GM12878 (cell line): Measurements from ENCODE around the gene USP47. TPM values are rescaled to one million over a fixed set of nuclear protein-coding genes. Genes with fewer than 3 reads are reported as not detected.

Source experiments
- ATAC-seq: fragments of 200-7000 bp; cut with Tn5 transposase; 3 replicates; pipeline ENCODE4 v1.9.1; 2020; ENCODE audit warnings: mild to moderate bottlenecking, moderate library complexity
- BruUV-seq: library from RNA; stranded (reverse); fragments of 400-500 nt; replicated peaks from 2 replicates; lab custom pipeline; 2021; lab: Mats Ljungman, UMichigan
- CTCF ChIA-PET: fragments of 300-600 bp; sonication (Branson Sonifier 250); formaldehyde crosslinking; extraction: SDS; loops from one replicate; lab custom pipeline; 2021; ENCODE audit warnings: inconsistent platforms; lab: Yijun Ruan, JAX
- POLR2A ChIA-PET: fragments of 350-600 bp; formaldehyde crosslinking; extraction: SDS; loops from one replicate; lab custom pipeline; 2021; ENCODE audit warnings: inconsistent platforms; lab: Charles Lee
- RAD21 ChIA-PET: fragments of 300-600 bp; sonication (Branson Sonifier 250); formaldehyde crosslinking; loops from one replicate; lab custom pipeline; 2023; ENCODE audit warnings: antibody characterized with exemption; ENCODE audit not compliant: unreplicated experiment; lab: Charles Lee
- SMC1A ChIA-PET: fragments of 300-600 bp; sonication (Branson Sonifier 250); formaldehyde crosslinking; loops from one replicate; lab custom pipeline; 2023; ENCODE audit not compliant: unreplicated experiment, uncharacterized antibody; lab: Charles Lee
- DNase-seq: peaks from one replicate; pipeline ENCODE4 v3.0.0-alpha.2; 2011; ENCODE audit warnings: low read depth, low spot score
- FAIRE-seq: peaks from 3 replicates; lab custom pipeline; 2011; peaks lifted over from hg19 to GRCh38; lab: Jason Lieb, UNC
- H2AFZ ChIP-seq: 2 replicates; pipeline ENCODE4 v1.6.0; 2011; ENCODE audit warnings: low read depth, low read length, control low read depth; ENCODE audit not compliant: control insufficient read depth
- H3K27ac ChIP-seq: 2 replicates; pipeline ENCODE4 v1.5.1; 2011; ENCODE audit warnings: control low read depth; ENCODE audit not compliant: control insufficient read depth, insufficient read depth
- H3K27me3 ChIP-seq, 2 experiments: replicated peaks in 1 of 2; 2 replicates each; pipeline versions ENCODE4 v1.6.0 to v1.6.1; 2011; ENCODE audit warnings: low read length in 1 of 2; ENCODE audit not compliant: control insufficient read depth in 2 of 2, insufficient read depth in 2 of 2
- H3K36me3 ChIP-seq, 2 experiments: 2 replicates each; pipeline ENCODE4 v1.5.1; 2011; ENCODE audit warnings: low read length in 1 of 2; ENCODE audit not compliant: control insufficient read depth in 2 of 2, insufficient read depth in 2 of 2
- H3K4me1 ChIP-seq: 2 replicates; pipeline ENCODE4 v1.6.1; 2011; ENCODE audit warnings: mild to moderate bottlenecking, low read length, moderate library complexity, mixed read lengths; ENCODE audit not compliant: control insufficient read depth, insufficient read depth
- H3K4me2 ChIP-seq: 2 replicates; pipeline ENCODE4 v1.6.0; 2011; ENCODE audit warnings: control low read depth; ENCODE audit not compliant: control insufficient read depth, insufficient read depth
- H3K4me3 ChIP-seq: fragments of 200-600 bp; sonication (generic); 2 replicates; pipeline ENCODE4 v1.5.1; 2016
- H3K79me2 ChIP-seq: 2 replicates; pipeline ENCODE4 v1.6.0; 2011; ENCODE audit warnings: low read length; ENCODE audit not compliant: control insufficient read depth, insufficient read depth
- H3K9ac ChIP-seq: 2 replicates; pipeline ENCODE4 v1.8.0; 2011; ENCODE audit warnings: low read length, control low read depth, mixed read lengths; ENCODE audit not compliant: control insufficient read depth, insufficient read depth
- H3K9me3 ChIP-seq: replicated peaks from 3 replicates; pipeline ENCODE4 v1.5.1; 2011; ENCODE audit warnings: mild to moderate bottlenecking, low read length; ENCODE audit not compliant: control insufficient read depth, insufficient read depth
- H4K20me1 ChIP-seq: 2 replicates; pipeline ENCODE4 v1.6.0; 2011; ENCODE audit not compliant: control insufficient read depth, insufficient read depth
- BCL11A ChIP-seq: IDR thresholded peaks from 2 replicates; pipeline ENCODE4 v1.6.1; 2011; ENCODE audit warnings: low read depth, low read length
- BHLHE40 ChIP-seq, 2 experiments: fragments of 450-650 bp in 1 of 2; IDR thresholded peaks; 2 replicates each; pipeline ENCODE4 v1.6.1; 2011 to 2017; ENCODE audit warnings: low read depth in 2 of 2, borderline replicate concordance in 1 of 2, improper control_type of control experiment in 1 of 2, low read length in 1 of 2, mild to moderate bottlenecking in 1 of 2
- CHD2 ChIP-seq: IDR thresholded peaks from 2 replicates; pipeline ENCODE4 v1.6.1; 2011; ENCODE audit warnings: low read depth, low read length, improper control_type of control experiment, borderline replicate concordance
- EP300 ChIP-seq, 2 experiments: fragments of 150-350 bp in 1 of 2; IDR thresholded peaks; 2 replicates each; pipeline ENCODE4 v1.6.1; 2011 to 2012; ENCODE audit warnings: low read depth in 2 of 2, low read length in 2 of 2, borderline replicate concordance in 1 of 2, improper control_type of control experiment in 1 of 2, inconsistent platforms in 1 of 2; ENCODE audit not compliant: control insufficient read depth in 1 of 2
- FOXK2 ChIP-seq: fragments of 450-650 bp; IDR thresholded peaks from 2 replicates; pipeline ENCODE4 v1.6.1; 2017; ENCODE audit warnings: mild to moderate bottlenecking, moderate library complexity
- HCFC1 ChIP-seq: fragments of 150-350 bp; IDR thresholded peaks from 2 replicates; pipeline ENCODE4 v1.6.1; 2014; ENCODE audit warnings: low read length
- HDAC2 ChIP-seq: fragments of 200-600 bp; sonication (generic); IDR thresholded peaks from 2 replicates; pipeline ENCODE4 v1.6.1; 2017
- KDM1A ChIP-seq: fragments of 200-600 bp; sonication (generic); IDR thresholded peaks from 2 replicates; pipeline ENCODE4 v1.6.1; 2016; ENCODE audit warnings: borderline replicate concordance
- KLF5 ChIP-seq: fragments of 450-650 bp; IDR thresholded peaks from 2 replicates; pipeline ENCODE4 v1.6.1; 2014; ENCODE audit warnings: mild to moderate bottlenecking; ENCODE audit not compliant: partially characterized antibody
- LARP7 ChIP-seq: fragments of 450-650 bp; IDR thresholded peaks from 2 replicates; pipeline ENCODE4 v1.6.1; 2017; ENCODE audit warnings: mild to moderate bottlenecking
- NR2C1 ChIP-seq: fragments of 450-650 bp; IDR thresholded peaks from 2 replicates; pipeline ENCODE4 v1.6.1; 2017; ENCODE audit warnings: antibody characterized with exemption, mild to moderate bottlenecking, moderate library complexity
- NR2F1 ChIP-seq: fragments of 450-650 bp; conservative IDR thresholded peaks from 2 replicates; pipeline ENCODE4 v1.6.1; 2017; ENCODE audit warnings: mild to moderate bottlenecking
- PAX5 ChIP-seq: IDR thresholded peaks from 2 replicates; pipeline ENCODE4 v1.6.1; 2011; ENCODE audit warnings: low read depth, low read length, borderline replicate concordance
- REST ChIP-seq: IDR thresholded peaks from 2 replicates; pipeline ENCODE4 v1.6.1; 2012; ENCODE audit warnings: mild to moderate bottlenecking, low read depth, low read length
- WGBS: methylation state at CpG from one replicate; pipeline ENCODE4 v1.1.6; 2016; ENCODE audit warnings: low lambda C conversion rate; ENCODE audit not compliant: insufficient replicate concordance, insufficient coverage; ENCODE audit errors: missing lambda C conversion rate; 5-methylcytosine and 5-hydroxymethylcytosine counted together
- in situ Hi-C: fragments of 300-500 bp; cut with MboI; formaldehyde crosslinking; loops from 9 replicates; pipeline ENCODE4 v1.14.3; 2018; ENCODE audit warnings: mixed read lengths
- intact Hi-C: fragments of 100-400 bp; cut with micrococcal nuclease; formaldehyde crosslinking; loops from one replicate; pipeline ENCODE4 v1.14.2; 2022; ENCODE audit not compliant: unreplicated experiment
- polyA plus RNA-seq, 11 experiments: library from polyadenylated mRNA; depleted of rRNA in 4 of 11; unstranded in 6 of 11; stranded (reverse) in 5 of 11; fragments of >200 nt; fragmentation: Nextera tagmentation in 4 of 11; fragmentation: Illumina TruSeq in 1 of 11; extraction: Ambion mirVana in 4 of 11; extraction: Trizol in 1 of 11; gene quantifications; 1 replicate in 1 of 11; 2 replicates in 10 of 11; pipeline versions ENCODE4 v1.2.1 to v1.2.3, GENCODE V29; 2011 to 2016; ENCODE audit warnings: inconsistent platforms in 2 of 11, missing spikeins in 2 of 11, low read depth in 1 of 11
- total RNA-seq, 4 experiments: library from RNA; depleted of rRNA in 3 of 4; stranded (reverse); fragments of >200 nt in 3 of 4; fragmentation: Illumina TruSeq in 1 of 4; extraction: Trizol in 1 of 4; gene quantifications; 2 replicates each; pipeline versions ENCODE4 v1.2.1 to v1.2.3, GENCODE V29; 2013 to 2021
- TF ChIP-seq, protein P1 (sequence below): IDR thresholded peaks from 2 replicates; pipeline ENCODE4 v1.6.1; 2011; ENCODE audit warnings: mild to moderate bottlenecking, low read depth, low read length, moderate library complexity; ENCODE audit not compliant: insufficient replicate concordance

USP47 gene
- total and polyA plus RNA-seq, 10 of the 15 experiments (the other 5 are each of a cell fraction or from before 2014, with no cell fraction given) = 13.9 to 54.0 (median 31.6) TPM

DNA sequence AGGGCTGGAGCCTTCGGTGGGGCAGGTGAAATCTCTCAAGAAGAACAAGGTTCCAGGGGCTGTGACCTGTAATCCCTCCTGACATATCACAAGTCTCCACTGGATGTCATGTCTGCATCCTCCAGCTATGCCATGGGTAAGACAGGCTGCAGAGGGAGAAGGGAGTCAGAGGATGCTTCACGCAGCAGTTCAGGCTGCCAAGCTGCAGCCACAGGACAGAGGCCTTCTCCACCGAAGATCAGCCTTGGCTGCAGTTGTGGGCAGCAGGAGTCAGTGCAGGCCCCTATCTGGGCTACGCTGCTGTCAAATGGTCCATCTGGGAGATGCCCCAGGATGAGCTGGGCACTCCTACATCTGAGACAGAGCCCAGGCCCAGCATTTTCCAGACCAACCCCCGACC is 141.7 kb downstream of the USP47 start:
- intact Hi-C loops = no loop called here
- ChIA-PET POLR2A (no interaction called here), CTCF (interaction anchor here (0.6 to 0.7 kb wide), 2 partner anchors 61 to 447 kb away, joined by 3 read pairs; no protein-coding TSS in a partner anchor), RAD21 (no interaction called here), SMC1A (no interaction called here)
- DNase-seq (no peak), ATAC-seq (no peak), FAIRE-seq (no peak)
- Histone ChIP-seq H3K27me3 (peaks cover 0 to 1% of the 10 kb centered on the region in 2 experiments; a peak in 1 of 4 replicates), H3K4me3 (no peak overlapping the region), H3K9me3 (no peaks in the 10 kb centered on the region), H3K9ac (no peak overlapping the region), H2AFZ (no peak overlapping the region), H3K27ac (no peak overlapping the region), H3K36me3 (no peaks in the 10 kb centered on the region), H3K4me2 (no peak overlapping the region), H3K79me2 (no peaks in the 10 kb centered on the region), H3K4me1 (no peaks in the 10 kb centered on the region), H4K20me1 (no peaks in the 10 kb centered on the region)
- TF ChIP-seq LARP7 (no peak), NR2F1 (no peak), KDM1A (no peak), FOXK2 (no peak)
- TF ChIP-seq, protein P1, sequence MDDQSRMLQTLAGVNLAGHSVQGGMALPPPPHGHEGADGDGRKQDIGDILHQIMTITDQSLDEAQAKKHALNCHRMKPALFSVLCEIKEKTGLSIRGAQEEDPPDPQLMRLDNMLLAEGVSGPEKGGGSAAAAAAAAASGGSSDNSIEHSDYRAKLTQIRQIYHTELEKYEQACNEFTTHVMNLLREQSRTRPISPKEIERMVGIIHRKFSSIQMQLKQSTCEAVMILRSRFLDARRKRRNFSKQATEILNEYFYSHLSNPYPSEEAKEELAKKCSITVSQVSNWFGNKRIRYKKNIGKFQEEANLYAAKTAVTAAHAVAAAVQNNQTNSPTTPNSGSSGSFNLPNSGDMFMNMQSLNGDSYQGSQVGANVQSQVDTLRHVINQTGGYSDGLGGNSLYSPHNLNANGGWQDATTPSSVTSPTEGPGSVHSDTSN = no peak
- BruUV-seq = no TSS peak
- in situ Hi-C loops = no loop called here
- WGBS = 12% methylated on average over 5 of the region's 5 CpGs

- no peak for DNase-seq
- H3K27ac ChIP-seq = no peak overlapping the region
- H4K20me1 ChIP-seq = no peaks in the 10 kb centered on the region
- H3K9me3 ChIP-seq = no peaks in the 10 kb centered on the region
- BruUV-seq = no TSS peak
- in situ Hi-C loops (no loop called here), intact Hi-C loops (no loop called here)
- WGBS = 3% methylated on average over 5 of the region's 5 CpGs
- ATAC-seq = no peak
- H2AFZ ChIP-seq = no peak overlapping the region
- H3K36me3 ChIP-seq = no peaks in the 10 kb centered on the region
- no peaks in the 10 kb centered on the region for H3K4me1 ChIP-seq
- H3K9ac ChIP-seq = no peak overlapping the region
- H3K4me2 ChIP-seq = no peak overlapping the region
- ChIA-PET RAD21 (no interaction called here), POLR2A (no interaction called here), SMC1A (no interaction called here), CTCF (no interaction called here)
- FAIRE-seq = no peak
- no peaks in the 10 kb centered on the region for H3K79me2 ChIP-seq
- no peak overlapping the region for H3K4me3 ChIP-seq
- H3K27me3 ChIP-seq = peaks cover 0 to 1% of the 10 kb centered on the region in 2 experiments; a peak in 1 of 4 replicates
- TF ChIP-seq CHD2 (no peak), REST (no peak), HDAC2 (no peak), EP300 (IDR thresholded peaks at IDR 0.05; ENCODE audit: borderline replicate concordance in 1 of 2, control insufficient read depth in 1 of 2, low read depth in 2 of 2, low read length in 2 of 2) (no peak), KLF5 (no peak), BHLHE40 (IDR thresholded peaks at IDR 0.05; ENCODE audit: borderline replicate concordance in 1 of 2, low read depth in 2 of 2, low read length in 1 of 2) (no peak), NR2C1 (no peak), HCFC1 (no peak), PAX5 (no peak), BCL11A (no peak)
Observed at GRCh38 chr11:11984563-11984962, 142.8 kb downstream of the USP47 start.
